ENCODE measurements around the gene TBK1. TPM values are rescaled to one million over a fixed set of nuclear protein-coding genes. Genes with fewer than 3 reads are reported as not detected.
"Not testable (repeated sequence)": the region's sequence is repeated elsewhere in the genome, so short reads cannot be mapped to it uniquely, and the experiment has no call there.

Gene TBK1
- polyA plus RNA-seq, 1 donor = 16.8 TPM

GRCh38 chr12:64497903-64498302 is 46.0 kb downstream of the TBK1 start:
- DNase-seq = no peak

GRCh38 chr12:64500394-64500793 is 48.5 kb downstream of the TBK1 start:
- no peak for DNase-seq

- DNase-seq = no peak
Observed at GRCh38 chr12:64501486-64501885, 49.6 kb downstream of the TBK1 start.

DNA sequence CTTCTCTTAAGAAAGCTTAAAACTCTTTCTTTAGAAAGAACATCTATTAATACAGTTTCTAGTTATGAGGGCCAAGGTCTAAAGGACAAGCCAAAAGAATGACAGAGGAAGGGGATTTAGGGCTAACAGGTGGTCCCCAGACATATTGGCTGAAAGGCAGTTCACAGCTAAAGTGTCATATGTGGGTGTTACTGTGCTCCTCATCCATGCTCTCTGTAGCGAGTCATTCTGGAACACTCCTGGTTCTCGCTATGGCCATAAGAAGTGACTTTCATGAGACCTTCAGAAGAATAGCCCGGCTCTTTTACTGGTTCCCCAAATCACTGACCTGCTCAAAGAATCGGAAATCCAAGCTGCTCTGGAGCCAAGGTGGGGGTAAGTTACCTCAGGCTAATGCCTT is 55.0 kb downstream of the TBK1 start:
- DNase-seq = peak; percentile 15

DNA sequence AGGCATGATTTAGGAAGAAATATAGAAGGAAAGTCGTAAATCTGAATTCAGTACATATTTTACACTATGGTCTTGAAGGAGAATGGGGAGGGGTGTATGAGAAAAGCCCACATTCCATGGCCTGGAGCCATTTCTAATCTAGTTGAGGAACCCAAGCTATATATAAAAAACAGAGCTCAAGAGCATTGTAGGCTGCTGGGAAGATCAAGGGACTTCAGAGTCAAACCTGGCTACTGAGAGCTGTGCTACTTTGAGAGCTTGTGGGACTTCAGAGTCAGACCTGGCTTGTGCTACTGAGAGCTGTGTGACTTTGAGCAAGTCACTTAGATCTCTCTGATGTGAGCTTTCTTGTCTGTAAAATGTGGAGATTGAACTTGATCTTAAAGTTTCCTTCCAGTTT is 58.7 kb downstream of the TBK1 start:
- no peak for DNase-seq

DNA sequence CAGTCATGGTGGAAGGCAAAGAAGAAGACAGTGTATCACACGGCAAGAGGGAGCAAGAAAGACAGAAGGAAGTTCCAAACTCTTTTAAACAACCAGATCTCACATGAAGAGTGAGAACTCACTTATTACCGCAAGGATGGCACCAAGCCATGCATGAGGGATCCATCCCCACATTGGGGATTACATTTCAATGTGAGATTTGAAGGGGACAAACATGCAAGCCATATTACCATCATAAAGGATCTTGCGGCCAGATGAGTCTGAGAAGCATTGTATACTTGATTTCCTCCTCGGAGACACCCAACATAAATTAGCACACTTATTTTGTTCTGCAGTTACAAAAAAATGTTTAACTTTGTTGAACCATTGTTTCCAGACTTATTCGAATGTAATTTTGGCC is 66.5 kb downstream of the TBK1 start:
- no peak for DNase-seq

DNA sequence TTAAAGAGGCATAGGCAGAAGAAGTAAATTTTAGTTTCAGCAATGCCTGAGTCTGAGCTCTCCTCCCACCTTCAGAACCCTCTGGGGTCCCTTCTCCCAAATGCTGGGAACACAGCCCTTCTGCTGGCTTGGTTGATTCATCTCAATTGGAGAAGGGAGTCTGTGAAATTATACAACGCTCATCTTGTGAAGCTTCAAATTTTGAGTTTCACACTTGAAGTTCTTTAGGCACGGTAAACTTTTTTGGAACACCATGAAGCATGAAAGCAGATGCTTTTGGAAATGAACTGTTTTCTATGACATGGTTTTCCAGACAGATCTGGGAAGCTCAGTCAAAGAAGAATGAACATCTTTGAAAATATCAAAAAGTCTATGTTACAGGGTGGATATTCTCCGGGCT is 69.9 kb downstream of the TBK1 start:
- DNase-seq = no peak

DNA sequence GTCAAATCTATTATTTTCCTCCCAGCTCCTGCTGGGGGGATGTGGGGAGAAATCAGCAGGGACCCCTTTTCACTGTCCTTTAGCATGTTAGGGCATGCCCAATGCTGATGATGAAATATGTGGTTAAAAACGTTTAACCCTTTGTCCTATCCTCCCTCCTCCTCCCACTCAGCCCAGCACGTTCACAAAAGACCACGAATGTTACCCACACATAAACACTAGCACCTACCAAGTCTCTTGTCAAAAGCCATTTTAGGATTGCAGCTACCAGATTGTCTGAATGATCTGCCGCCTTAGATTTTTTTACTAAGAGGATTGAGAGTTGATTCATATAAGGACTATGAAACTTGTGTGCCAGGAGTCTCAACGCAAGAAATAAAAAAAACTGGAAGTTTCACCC is 70.4 kb downstream of the TBK1 start:
- DNase-seq = no peak

DNA sequence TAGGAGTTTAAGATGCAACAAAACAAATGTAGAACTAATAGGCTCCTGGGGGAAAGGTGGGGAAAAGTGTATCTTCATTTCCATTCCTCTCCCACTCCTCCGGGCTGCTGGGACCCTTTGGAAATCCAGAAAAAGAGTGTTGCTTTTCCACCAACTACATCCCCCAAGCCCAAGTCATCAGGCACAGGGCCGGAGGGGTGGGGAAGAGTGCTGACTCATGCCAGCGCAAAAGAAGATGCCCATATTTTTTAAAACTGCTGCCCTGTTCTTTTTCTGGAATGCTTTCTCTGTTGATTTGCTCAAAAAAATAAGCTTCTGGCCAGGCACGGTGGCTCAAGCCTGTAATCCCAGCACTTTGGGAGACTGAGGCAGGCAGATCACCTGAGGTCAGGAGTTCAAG is 70.9 kb downstream of the TBK1 start:
- DNase-seq = no peak

DNA sequence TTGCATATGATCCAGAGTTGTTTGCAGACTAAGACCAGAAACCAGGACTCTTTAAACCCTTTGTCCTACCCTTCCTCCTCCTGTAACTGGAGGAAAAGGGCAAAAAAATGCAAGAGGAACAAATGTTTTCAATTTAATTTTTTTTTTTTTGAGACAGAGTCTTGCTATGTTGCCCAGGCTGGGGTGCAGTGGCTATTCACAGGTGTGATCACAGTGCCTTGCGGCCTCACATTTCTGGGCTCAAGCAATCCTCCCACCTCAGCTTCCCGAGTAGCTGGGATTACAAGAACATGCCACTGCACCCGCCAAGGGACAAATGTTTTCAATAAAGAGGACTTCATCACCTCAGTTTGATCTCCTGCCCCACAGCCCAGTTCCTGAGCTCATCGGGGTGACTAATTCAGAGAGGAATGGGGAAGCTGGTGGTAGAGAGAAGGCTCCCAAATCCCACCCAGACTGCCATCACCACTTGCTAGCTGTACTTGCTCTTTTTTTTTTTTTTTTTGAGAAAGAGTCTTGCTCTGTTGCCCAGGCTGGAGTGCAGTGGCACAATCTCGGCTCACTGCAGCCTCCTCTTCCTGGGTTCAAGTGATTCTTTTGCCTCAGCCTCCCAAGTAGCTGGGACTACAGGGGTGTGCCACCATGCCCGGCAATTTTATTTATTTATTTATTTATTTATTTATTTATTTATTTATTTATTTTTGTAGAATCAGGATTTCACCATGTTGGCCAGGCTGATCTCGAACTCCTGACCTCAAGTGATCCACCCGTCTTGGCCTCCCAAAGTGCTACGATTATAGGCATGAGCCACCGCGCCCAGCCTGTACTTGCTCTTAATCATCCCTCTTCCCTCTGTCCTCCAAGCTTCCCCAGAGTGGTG is 71.9 kb downstream of the TBK1 start:
- not testable (repeated sequence) for DNase-seq

DNA sequence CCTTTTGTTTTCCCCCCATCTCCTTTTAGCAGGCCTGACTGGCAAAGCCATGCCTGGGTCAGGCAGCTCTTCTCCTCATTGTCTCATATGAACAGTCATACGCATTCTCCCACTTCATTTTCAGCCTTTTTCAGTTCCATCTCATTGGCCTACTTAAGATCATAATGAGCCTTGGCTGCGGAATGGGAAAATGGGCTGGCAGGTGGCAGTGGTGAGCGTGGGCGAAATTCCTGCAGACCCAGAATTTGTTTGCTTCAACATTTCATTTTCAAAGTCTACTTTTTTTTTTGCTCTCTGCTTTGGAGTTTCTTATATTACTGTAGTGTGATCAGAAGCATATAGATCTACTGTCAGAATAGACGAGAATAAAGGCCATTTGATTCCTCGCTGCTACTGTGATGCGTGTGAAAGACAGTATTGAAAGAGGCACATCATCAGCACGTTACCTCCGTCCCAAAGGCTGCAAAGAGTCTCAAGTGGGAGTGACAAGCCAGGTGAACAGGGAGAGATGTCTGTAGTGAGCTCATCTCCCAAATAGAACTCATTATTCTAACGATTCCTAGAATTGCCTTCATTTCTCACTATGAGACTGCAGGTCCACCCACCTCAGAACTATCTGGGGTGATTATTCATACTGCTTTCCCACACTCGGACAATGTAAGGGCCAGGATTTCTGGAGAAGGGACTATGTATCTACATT is 73.7 kb downstream of the TBK1 start:
- DNase-seq = no peak

GRCh38 chr12:64526859-64527258 is 74.9 kb downstream of the TBK1 start:
- DNase-seq = no peak

GRCh38 chr12:64528616-64529015 is 76.7 kb downstream of the TBK1 start:
- no peak for DNase-seq

DNA sequence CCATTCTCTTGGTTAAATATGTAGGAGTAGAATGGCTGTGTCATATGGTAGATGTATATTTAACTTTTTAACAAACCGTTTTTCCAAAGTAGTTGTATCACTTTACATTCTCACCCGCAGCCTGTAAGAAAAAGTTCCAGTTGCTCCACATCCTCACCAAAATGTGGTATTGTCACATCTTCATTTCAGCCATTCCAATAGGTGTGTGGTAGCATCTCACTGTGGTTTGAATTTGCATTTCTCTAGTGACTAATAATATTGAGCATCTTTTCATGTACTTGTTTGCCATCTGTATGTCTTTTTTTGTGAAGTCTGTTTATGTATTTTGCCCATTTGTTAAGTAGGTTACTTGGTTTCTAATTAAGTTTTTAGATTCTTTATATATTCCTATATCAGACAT is 78.6 kb downstream of the TBK1 start:
- DNase-seq = no peak

- no peak for DNase-seq
Observed at GRCh38 chr12:64531665-64532334, 79.9 kb downstream of the TBK1 start.

- no peak for DNase-seq
Observed at GRCh38 chr12:64532734-64533351, 80.9 kb downstream of the TBK1 start.

DNA sequence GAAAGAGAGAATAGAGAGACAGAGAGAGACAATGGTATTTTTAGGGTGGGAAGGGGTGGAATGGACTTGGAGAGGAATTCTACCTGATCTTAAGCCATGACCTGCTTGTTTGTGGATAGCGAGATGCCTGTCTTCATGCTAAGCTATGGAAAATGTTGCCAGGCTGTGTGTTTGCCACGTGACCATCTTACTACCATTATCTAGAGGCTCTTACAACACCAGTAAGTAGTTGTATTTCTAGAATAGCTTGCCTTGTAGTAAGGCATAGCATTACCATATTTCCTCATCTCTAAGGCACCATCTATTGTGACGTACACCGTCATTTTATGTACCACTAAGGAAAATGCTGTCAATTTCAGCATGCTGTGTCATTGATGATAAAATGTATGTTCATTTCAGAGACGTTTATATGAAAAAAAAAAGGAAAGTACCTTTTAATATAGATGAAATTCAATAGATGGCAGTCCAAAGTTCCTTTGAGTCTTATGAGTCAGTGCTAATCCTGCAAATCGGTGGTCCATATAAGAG is 82.8 kb downstream of the TBK1 start:
- DNase-seq = no peak

GRCh38 chr12:64538121-64538520 is 86.2 kb downstream of the TBK1 start:
- DNase-seq = no peak

GRCh38 chr12:64542409-64543047 is 90.6 kb downstream of the TBK1 start:
- not testable (repeated sequence) for DNase-seq

DNA sequence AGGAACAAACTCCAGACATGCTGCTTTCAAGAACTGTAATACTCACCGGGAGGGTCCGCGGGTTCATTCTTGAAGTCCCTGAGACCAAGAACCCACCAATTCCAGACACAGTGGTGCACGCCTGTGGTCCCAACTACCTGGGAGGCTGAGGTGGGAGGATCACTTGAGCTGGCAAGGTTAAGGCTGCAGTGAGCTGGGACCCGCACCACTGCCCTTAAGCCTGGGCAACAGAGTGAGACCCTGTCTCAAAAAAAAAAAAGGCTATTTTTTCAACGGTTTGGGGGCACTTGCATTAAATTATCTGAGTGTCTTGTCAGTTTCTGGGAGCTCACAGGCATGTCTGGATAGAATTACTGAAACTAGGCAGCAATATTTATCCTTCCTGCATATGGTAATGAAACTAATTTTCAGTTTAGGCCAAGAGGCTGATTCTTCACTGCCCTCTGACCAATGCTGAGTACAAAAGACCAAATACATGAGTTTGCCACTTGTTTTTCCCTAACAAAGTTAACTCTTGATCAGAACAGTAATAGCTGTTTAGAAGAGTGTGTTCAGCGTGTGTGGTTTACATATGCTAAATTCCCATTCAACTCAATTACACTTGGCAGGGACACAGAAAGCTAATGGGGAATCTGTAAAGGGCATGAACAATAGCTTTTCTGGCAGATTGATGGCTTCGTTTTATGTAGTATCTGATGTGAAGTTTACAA is 92.6 kb downstream of the TBK1 start:
- no peak for DNase-seq

GRCh38 chr12:64545081-64545382 is 93.1 kb downstream of the TBK1 start:
- DNase-seq = no peak

DNA sequence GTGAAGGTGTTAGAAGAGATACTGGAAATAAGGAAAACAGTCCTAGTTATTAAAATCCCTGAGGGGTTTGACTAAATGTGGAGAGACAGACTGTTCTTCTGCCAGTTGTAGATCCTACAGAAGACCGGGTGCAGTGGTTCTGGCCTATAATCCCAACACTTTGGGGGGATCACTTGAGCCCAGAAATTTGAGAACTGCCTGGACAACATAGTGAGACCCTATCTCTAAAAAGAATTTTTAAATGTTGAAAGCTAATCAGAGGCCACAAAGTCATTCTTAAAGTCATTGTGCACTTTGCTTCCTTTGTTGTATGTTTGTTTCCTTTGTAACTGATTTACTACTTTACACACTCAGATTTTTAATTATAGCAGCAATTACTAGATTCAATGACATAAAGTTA is 97.2 kb downstream of the TBK1 start:
- DNase-seq = no peak

All from hindlimb muscle (tissue), 1 donor.